Hypothalamus (tissue), 51 donors: ENCODE data around the gene ZNF99.
"Not testable (repeated sequence)": the region's sequence is repeated elsewhere in the genome, so short reads cannot be mapped to it uniquely, and the experiment has no call there.

ENCODE experiments used
- DNase-seq, 51 donors: peaks; one replicate each; lab custom pipeline; 2025; lab: John Stamatoyannopoulos, UW

The ZNF99 gene

DNA sequence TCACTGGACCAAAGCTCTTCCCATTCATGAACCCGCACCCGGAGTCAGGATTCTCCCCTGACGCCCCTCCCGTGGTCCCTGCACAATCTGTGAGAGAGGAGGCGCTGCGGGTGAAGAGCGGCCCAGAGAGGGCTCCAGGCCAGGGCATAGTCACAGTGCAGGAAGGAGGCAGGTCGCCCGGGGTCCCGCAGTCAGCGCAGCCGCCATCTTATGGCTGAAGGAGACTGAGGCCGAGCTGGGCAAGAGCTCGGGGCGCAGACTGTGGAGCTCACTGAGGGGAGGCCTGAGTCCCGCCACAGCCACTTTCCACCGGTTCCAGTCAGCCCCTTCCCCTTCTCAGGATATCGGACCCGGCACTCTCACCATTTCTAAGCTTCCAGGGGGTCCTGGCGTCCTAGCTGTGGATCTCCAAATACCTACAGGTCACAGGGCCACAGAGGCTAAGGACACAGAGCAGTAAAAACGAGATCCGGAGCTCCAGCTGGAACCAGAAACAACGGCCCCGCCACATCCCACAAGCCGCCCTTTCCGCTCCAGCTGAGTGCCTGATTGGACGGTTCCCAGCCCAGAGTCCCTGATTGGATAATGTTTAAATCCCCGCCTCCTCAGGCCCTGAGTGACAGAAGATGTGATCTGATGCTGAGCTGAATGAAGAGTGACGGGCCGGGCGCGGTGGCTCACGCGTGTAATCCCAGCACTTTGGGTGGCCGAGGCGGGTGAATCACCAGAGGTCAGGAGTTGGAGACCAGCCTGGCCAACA, at the start of gene ZNF99:
ZNF99 (minus strand) TSS at position 501 of the 760 bp plus-strand sequence; CDS start at position 366, 135 bp downstream.
- peak in 47 of 51 donors; percentile 0 to 76 (median 37) for DNase-seq

DNA sequence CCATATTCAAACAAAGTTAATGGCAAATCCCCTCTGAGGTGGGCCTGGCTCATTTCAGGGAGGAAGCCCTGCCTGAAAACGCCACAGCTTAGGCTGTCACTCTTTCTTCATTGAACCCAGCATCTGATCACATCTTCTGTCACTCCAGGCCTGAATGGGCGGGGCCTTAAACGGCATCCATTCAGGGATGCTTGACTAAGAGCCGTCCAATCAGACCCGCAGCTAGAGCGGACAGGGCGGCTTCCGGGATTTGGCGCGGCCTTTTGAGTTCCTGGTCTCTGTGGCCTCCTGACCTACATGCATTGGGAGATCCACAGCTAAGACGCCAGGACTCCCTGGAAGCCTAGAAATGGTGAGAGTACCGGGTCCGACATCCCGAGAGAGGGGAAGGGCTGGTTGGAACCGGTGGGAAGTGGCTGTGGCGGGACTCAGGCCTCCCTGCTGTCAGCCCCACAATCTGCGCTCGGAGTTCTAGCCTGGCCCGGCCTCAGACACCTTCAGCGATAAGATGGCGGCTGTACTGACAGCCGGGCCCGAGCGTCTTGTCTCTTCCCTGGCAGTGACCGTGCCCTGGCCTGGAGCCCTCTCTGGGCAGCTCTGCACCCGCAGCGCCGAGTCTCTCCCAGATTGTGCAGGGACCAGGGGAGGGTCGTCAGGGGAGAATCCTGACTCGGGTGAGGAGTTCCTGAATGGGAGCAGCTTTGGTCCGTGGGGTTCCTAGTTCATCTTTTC, 48.2 kb upstream of the ZNF99 start, which contains the start of gene ZNF723:
ZNF723 (plus strand) TSS at position 261 of the 732 bp plus-strand sequence; CDS start at position 350, 89 bp downstream.
- peak in 2 of 51 donors; percentile 0 to 1 for DNase-seq

DNA sequence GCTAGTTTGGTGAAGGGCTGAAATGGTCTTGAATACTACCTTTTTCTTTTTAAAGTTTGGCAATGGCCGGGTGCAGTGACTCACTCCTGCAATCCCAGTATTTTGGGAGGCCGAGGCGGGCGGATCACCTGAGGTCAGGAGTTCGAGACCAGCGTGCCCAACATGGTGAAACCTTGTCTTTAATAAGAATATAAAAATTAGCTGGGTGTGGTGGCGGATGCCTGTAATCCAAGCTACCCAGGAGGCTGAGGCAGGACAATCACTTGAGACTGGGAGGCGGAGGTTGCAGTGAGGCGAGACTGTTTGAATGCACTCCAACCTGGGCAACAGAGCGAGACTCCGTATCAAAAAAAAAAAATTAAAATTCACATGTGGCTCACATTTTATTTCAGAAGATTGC, 47.3 kb upstream of the ZNF99 start:
- DNase-seq = no peak

DNA sequence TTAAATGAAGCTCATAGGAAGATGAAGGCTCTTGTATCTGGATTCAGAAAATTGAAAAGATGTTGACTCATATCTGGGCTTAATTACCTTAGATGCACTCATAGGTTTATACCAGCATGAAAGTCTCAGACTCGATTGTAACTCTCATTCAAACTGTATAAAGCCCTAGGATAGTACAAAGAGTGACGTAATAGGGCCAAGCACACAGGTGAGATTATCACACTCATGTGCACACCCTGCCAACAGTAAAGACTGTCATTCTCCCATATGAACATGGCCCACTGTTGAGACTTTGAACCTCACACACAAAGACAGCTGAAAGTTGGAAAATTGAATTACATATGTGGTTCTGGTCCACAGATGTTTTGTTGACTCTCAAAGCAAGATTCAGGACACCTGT, 30.2 kb upstream of the ZNF99 start:
- no peak for DNase-seq

DNA sequence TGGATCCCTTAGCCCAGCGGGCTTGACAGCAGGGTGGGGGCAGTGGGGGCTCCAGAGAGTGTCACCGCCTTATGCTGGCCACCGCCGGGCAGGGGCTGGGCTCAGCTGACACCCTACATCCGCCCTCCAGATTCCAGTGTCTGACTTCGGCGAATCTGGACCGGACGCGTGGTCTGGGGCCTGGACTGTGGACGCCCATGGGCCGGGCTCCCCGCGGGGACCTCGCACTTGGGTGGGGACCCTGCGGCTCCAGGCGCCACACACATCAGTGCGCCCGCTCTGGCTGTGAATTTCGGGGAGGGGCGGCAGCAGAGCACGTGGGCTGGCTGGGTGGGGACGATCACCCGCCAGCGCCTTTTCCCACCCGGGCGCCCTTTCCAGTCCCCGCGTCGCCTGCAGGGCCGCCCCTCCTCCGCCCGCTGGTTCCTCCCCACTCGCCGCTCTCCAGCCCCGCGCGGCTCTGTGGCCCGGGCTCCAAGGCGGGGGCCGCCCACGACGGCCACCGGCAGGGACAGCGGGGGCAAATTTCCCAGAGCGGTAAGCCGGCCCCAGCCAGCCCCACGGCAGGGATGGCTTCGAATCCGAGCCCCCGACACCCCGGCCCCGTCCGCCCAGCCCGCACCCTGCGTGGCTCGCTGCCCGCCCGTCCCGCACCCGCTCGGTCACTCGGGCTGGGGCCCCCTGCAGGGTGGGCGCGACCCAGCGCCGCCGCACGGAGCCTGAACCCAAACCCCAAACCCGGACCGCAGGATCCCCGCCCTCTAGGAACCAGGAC, 23.3 kb upstream of the ZNF99 start:
- DNase-seq = no peak

DNA sequence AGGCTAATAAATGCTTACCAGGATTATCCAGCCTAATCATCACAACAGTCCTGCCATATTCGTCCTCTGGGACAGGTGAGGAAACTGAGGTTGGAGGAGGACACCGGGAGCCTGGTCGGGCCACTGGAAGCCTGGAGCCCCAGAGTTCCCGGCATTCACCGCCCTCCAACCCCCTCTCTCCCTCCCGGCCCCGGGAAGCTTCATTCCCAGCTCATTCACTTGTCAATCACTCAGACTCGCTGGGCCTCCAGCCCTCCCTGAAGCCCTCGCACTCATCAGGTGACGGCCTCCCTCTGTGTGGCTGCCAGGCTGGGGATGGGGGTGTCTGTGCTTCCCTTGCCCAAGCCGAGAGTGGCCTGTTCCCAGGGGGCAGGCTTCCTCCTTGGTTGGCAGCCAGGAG, 22.5 kb upstream of the ZNF99 start:
- DNase-seq = no peak

DNA sequence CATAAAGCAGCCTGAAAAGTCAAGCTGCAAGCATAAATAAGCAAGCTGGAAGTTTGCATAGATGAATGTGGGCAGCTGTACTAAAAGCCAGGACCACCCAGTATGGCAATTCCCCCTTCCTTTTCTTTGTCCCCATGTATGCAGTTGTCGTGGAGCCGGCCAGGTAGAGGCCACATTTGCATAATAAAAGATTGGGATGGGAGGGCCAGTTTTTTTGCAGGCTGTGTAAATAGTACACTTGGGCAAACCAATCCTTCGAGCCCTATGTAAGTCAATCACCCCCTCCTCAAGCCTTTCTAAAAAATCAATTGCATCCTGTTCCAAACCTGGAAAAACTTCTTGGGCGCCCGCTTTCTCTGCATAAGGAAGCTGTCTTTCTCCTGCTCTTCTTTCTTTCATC, 13.1 kb upstream of the ZNF99 start:
- no peak for DNase-seq

DNA sequence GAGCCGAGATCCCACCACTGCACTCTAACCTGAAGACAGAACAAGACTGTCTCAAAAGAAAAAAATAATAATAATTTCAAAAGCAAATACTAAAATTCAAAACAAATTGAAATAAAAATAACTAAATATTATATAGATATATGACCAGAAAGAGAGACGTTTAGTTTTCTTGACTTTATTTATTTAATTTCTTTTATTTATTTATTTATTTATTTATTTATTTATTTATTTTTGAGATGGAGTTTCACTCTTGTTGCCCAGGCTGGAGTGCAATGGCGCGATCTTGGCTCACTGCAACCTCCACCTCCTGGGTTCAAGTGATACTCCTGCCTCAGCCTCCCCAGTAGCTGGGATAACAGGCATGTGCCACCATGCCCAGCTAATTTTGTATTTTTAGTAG, 8.9 kb upstream of the ZNF99 start:
- DNase-seq = not testable (repeated sequence)

DNA sequence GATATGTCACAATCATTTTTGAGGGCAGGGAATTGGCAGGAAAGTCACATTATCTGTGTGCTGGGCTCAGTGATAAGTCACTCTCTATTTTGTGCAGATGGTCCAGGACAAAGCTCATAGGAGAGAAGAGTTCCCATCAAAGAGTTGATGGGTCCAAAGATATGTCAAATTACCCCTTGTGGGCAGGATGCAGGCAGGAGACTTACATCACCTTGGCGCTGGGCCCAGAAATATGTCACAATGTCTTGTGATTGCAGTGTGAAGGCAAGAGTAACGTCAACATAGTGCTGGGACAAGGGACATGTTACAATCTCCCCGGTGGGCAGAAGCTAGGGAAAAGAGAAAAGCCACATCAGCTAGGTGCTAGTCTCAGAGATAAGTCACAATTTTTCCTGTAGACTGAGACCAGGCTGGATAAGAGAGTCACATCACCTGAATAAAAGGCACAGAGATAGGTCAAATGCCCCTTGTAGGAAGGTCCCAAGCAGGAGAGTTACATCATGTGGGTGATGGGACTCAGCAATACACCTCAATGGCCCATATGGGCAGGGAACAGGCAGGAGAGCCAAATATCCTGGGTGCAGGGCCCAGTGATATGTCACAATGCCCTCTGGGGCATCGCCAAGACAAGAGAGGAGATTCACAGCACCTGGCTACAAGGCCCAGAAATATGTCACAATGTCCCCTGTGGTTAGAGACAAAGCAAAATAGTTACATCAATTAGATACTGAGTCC, 47.9 kb downstream of the ZNF99 start:
- no peak for DNase-seq

DNA sequence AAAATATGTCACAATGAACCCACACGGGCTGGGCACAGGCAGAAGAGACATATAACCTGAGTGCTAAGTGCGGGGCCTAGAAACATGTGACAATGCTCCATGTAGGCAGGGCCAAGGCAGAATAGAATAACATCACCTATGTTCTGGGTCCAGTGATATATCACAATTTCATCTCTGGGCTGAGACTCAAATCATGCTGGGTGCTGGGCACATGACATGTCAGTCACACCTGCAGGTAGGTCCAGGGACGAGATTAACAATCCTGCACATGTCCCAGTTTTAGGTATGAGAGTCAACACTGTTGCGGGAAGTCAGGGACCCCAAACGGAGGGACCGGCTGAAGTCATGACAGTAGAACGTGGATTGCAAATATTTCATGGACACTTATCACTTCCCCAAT, 50.3 kb downstream of the ZNF99 start:
- DNase-seq = no peak

DNA sequence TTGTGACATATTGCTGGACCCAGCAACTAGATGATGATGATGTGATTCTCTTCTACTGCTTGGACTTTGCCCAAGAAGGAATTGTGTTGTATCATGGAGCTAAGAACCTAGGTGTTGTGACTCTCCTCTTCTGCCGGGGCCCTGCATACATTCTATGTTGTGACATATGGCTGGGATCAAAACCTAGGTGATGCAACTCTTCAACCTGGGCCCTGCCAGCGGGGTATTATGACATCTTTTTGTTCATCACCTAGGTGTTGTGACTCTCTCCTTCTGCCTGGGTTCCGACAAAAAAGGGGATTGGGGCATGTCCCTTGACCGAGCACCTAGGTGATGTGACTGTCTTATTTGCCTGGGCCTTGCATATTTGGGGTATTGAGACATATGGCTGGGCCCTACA, 55.7 kb downstream of the ZNF99 start:
- DNase-seq = not testable (repeated sequence)

DNA sequence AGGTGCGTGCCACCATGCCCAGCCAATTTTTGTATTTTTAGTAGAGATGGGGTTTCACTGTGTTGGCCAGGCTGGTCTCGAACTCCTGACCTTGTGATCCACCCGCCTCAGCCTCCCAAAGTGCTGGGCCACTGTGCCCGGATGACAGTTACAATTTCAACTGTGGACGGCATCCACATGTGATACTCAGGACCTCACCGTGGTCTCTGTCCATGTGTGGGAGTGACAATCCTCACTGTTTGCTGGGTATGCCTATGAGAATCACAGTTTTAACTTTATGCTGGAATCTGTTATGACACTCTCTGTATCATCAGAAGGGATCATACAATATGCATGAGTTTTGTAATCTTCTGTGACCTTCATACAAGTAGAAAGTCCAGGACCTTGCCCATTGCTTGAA, 62.4 kb downstream of the ZNF99 start:
- not testable (repeated sequence) for DNase-seq

DNA sequence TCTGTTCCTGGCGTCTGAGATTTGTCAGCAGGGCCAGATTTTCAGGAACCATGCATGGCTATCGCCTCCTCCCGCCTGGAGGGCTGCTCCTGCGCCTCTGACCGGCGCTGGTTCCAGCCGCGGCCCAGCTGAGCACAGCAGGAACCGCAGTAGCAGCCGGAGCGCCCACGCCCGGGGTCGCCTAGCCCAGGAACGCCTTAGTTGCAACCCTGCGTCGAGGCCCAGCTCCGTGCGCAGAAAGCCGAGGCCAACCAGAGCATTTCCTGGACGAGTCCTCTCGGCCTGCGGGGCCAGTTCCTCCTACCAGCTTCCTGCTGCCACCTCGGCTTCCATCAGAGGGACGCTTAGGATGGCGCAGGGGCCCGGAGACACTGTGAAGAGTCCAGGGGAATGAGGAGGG, 75.0 kb downstream of the ZNF99 start:
- DNase-seq = no peak

DNA sequence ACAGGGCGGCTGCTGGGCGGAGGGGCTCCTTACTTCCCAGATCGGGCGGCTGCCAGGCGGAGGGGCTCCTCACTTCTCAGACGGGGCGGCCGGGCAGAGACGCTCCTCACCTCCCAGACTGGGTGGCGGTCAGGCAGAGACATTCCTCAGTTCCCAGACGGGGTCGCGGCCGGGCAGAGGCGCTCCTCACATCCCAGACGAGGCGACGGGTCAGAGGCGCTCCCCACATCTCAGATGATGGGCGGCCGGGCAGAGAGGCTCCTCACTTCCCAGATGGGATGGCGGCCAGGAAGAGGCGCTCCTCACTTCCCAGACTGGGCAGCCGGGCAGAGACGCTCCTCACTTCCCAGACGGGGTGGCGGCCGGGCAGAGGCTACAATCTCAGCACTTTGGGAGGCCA, 80.9 kb downstream of the ZNF99 start:
- not testable (repeated sequence) for DNase-seq

DNA sequence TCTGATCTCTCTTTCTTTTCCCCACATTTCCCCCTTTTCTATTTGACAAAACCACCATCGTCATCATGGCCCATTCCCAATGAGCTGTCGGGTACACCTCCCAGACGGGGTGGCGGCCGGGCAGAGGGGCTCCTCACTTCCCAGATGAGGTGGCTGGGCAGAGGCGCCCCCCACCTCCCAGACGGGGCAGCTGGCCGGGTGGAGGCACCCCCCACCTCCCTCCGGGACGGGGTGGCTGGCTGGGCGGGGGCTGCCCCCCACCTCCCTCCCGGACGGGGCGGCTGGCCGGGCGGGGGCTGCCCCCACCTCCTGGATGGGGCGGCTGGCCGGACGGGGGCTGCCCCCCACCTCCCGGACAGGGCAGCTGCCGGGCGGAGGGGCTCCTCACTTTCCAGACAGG, 81.3 kb downstream of the ZNF99 start:
- DNase-seq = not testable (repeated sequence)
